Frontal cortex (tissue), 4 donors: Measurements from ENCODE around the gene ATP6V1G3. TPM values are rescaled to one million over a fixed set of nuclear protein-coding genes. Genes with fewer than 3 reads are reported as not detected.
"Not testable (repeated sequence)": the region's sequence is repeated elsewhere in the genome, so short reads cannot be mapped to it uniquely, and the experiment has no call there.

Source experiments
- DNase-seq, 2 donors: peaks; one replicate each; pipeline ENCODE4 v3.0.0; 2012; ENCODE audit warnings: low spot score in 2 of 2
- FAIRE-seq: peaks from 2 replicates; lab custom pipeline; 2012; peaks lifted over from hg19 to GRCh38; lab: Jason Lieb, UNC
- total RNA-seq: library from RNA; depleted of rRNA; stranded (reverse); fragments of >200 nt; gene quantifications from one replicate; pipeline ENCODE4 v1.2.3, GENCODE V29; 2014
- donor health status: control.
- donor health status: control.
- donor health status: control.

The ATP6V1G3 gene
- not detected for total RNA-seq

DNA sequence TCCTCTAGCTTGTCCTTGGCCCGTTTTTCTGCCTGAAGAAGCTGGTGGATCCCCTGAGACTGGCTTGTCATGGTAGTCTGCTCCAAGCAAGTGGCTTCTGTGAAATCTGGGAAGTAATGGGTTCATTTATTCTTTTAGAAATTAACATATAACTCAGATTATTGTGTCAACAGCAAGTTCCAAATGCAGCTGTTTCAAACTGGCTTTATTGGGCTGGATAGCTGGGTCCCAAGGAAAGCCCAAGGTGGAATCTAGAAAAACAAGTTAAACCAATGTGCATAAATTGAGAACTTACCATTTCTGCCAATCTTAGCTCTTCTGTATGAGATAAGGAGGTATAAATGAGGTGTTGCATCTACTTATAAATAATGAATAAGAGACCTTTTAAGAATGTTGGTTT is at the start of gene ATP6V1G3:
TSS of gene ATP6V1G3 (minus strand) at position 101 of the 400 bp plus-strand sequence. CDS start at position 71, 30 bp downstream.
- FAIRE-seq, result no peak

DNA sequence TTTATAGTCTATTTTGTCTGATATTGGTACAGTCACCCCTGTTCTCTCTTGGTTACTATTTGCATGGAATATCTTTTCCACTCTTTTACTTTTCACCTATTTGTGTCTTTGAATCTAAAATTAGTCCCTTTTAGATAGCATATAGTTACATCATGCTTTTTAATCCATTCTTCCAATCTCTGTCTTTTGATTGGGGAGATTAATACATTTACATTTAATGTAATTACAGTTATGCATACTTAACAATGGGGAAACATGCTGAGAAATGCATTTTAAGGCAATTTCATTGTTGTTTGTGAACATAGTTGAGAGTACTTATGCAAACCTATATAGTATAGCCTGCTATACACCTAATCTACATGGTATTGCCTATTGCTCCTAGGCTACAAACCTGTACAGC is 48.4 kb upstream of the ATP6V1G3 start:
- no peak for FAIRE-seq

More for the DNA sequence above, at the start of gene ATP6V1G3:
- no peak for DNase-seq

DNA sequence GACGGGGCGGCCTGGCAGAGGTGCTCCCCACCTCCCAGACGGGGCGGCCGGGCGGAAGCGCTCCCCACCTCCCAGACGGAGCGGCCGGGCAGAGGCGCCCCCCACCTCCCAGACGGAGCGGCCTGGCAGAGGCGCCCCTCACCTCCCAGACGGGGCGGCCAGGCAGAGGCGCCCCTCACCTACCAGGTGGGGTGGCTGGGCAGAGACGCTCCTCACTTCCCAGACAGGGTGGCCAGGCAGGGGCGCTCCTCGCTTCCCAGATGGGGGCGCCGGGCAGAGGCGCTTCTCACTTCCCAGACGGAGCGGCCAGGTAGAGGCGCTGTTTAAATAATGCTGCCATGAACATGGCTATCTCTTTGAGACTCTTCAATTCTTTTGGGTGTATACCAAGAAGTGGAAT is 43.7 kb upstream of the ATP6V1G3 start:
- no peak for FAIRE-seq
- no peak for DNase-seq

More for the DNA sequence above, 48.4 kb upstream of the ATP6V1G3 start:
- no peak for DNase-seq

DNA sequence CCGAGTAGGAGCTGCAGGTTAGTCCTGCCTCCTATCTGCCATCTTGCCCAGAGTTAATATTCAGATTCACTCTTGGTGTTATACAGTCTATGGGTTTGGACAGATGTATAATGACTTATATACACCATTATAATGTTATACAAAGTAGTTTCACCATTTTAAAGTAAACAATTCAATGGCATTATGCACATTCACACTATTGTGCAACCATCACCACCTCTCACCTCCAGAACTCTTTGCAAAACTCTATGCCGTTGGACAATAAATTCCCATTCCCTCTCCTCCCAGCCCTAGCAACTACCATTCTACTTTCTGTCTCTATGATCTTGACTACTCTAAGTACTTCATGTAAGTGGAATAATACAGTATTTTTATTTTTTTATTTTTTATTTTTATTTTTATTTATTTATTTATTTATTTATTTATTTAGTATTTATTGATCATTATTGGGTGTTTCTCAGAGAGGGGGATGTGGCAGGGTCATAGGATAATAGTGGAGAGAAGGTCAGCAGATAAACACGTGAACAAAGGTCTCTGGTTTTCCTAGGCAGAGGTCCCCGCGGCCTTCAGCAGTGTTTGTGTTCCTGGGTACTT is 42.8 kb upstream of the ATP6V1G3 start:
- FAIRE-seq, result not testable (repeated sequence)

GRCh38 chr1:198577444-198577843 is 37.0 kb upstream of the ATP6V1G3 start:
- FAIRE-seq (no peak), DNase-seq (no peak)

More for the DNA sequence above, 42.8 kb upstream of the ATP6V1G3 start:
- not testable (repeated sequence) for DNase-seq

DNA sequence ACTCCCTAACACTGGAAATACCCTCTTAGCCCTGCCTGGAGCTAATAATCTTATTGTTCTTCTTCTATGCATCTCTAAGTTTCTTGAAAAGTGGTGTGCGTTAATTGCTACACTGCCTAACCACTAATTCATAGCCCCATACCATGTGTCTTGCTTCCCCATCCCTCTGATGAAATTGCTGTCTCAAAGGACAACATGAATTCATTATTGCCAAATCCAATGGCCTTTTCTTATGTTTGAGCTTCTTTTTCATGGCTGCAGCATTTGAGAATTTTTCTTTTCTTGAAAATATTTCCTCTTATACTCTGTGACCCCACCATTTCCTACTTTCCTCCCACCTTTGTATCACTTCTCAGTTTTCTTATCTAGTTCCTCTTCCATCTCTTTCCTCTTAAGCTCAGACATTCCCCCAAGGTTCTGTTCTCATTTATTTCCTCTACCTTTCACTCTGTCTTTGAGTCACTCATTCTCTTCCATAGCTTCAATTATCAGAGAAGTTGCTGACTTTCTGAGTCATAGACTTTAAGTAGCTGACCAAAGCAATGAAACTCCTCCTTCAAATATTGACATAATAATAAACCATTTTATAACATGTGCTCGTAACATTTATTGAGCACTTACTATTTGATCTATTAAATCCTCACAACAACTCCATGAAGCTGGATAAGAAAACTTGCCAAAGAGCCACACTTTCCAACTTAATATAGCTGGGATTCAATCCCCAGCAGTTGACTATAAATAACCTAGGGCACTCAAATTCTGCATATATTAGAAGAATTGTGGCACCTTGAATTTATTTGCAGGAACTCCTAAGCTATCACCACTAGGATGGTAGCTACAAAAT is 35.5 kb upstream of the ATP6V1G3 start:
- DNase-seq (no peak), FAIRE-seq (no peak)

DNA sequence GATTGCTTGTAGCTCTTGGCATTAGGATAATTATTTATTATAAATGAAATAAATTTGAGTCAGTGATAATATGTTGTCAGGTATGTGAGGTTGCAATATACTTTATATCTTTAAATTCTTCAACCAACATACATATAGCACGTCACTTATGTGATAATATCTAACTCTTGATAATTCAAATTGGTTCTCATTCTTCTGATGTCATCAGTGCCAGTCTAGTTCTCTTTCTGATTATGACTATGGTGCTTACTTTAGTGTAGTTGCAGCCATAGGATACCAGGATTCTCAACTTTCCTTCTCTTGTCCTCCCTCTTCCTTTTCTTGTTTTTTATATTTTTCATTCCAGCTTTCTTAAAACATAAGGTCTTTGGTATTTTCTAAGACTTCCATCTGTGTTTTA is 34.8 kb upstream of the ATP6V1G3 start:
- no peak for DNase-seq
- no peak for FAIRE-seq

GRCh38 chr1:198574325-198574724 is 33.8 kb upstream of the ATP6V1G3 start:
- FAIRE-seq (no peak), DNase-seq (no peak)

GRCh38 chr1:198564716-198565115 is 24.2 kb upstream of the ATP6V1G3 start:
- DNase-seq, result no peak
- no peak for FAIRE-seq

DNA sequence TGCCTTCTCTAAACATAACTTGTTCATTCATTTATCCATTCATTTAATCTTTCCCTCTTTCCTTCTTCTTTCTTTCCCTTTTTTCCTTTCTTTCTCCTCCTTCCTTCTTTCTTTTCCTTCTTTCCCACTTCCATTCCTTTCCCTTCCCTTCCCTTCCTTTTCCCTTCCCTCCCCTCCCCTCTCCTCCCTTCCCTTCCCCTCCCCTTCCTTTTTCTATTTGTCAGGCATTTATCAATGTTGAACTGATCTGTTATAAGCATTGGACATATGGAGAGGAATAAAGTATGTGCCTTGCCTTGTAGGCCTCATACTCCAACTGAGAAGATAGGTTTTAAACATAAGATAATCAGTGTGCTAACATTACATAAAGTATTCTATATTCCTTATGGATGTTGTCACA is 23.7 kb upstream of the ATP6V1G3 start:
- FAIRE-seq (no peak), DNase-seq (no peak)

DNA sequence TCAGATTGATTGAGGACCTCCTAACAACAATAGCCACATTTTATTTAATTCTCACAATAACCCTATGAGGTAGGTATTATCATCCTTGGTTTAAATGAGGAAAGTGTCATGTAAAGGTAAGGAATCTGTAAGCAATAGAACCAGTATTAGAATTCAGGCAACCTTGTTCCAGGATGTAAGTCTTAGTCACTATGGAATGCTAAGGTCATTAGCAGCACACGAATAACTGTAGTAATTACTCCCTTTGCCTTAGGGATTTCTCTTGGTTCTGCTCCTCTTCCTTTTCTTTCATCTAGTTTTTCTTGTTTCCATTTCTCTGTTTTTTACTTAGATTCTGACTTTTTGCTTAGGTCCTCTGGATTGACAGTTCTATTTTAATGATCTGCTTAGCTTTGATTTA is 23.1 kb upstream of the ATP6V1G3 start:
- FAIRE-seq, result no peak
- DNase-seq, result no peak

DNA sequence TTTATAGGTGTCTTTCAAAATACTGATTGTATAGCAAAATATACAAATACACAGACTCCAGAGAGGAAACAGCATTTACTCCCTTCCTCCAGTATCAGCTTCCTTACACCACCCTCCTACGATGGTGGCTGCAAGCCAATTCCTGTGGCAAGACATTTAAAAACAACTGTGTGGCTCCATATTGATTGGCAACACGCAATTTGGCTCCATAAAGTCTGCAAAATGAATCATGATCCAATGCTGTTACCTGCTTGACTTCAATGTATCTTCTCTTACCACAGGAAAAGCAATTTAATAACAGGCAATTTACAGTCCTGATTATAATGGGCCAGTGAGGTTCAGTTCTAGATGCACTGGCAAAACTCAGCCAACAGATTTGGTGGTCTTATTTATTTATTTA is 19.7 kb upstream of the ATP6V1G3 start:
- DNase-seq (no peak), FAIRE-seq (no peak)

DNA sequence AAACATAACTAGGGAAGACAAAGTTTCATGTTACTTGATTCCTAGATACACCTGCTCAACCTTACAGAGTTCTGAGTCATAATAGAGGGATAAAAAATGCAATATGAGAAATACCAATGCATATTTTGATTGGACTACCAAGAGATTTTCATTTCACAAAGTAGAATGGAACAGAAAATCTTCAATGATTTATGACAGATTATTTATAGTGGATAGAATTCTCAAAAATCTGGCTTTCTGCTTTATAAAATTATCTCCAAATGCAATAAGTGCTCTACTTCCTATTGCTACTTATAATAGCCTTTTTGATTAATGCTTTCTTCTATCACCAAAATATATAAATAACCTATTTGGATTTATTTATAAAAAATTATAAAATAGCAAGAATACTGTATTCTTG is 18.9 kb upstream of the ATP6V1G3 start:
- DNase-seq (no peak), FAIRE-seq (no peak)

- FAIRE-seq (no peak), DNase-seq (no peak)
These were observed 17.9 kb upstream of the ATP6V1G3 start for GRCh38 chr1:198558402-198558801.

DNA sequence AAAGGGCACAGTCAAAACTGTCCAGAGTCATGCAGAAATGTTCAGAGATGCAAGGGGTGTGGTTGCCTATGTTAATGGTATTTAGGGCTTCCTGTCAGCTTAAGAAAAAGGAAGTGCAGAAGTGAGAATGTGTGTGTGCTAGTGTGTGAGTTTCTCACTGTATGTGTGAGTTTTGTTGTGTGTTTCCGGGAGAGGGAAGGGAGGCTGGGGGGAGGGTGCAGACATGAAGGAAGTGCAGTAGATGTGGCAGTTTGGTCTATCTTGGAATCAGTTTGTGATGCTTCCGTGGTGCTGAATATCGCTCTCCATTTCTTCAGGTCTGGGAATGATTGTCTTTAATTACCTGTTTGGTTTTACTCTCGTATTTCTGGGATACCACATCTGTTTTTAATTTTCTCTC is 16.5 kb upstream of the ATP6V1G3 start:
- no peak for FAIRE-seq
- DNase-seq, result no peak

DNA sequence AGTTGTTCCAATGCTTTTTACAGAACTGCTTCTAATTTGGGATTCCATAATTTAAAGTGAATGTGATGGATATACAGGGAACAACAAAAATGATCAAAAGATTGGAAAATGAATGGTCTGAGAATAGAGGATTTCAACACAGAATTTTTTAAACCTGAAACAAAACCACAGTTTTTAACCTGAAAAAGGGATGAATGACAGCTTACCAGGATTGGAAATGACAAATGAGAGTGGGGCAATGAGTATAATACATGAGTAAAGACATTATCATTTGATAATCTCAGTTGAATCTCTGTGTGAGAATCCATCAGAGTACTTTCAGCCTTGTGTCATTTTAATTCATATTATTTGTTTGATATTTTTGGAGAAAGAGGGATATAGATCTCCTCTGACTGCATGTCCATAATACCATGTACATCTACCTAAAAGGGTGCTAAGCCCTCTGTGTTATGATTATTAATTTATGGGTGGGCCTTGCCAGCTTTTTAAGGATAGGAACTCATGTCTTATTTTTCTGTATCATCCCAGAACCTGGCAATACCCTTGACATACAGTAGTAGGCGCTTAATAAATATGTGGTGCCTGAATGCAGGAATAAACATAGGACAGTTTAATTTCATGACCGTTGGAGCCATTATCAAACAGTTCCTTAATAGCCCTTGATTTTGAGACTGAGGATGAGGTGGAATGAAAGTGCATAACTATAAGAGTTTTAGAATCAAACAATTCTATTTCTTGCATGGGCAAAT is 12.4 kb upstream of the ATP6V1G3 start:
- DNase-seq, result no peak
- no peak for FAIRE-seq

- no peak for FAIRE-seq
- no peak for DNase-seq
These were observed 10.6 kb upstream of the ATP6V1G3 start for GRCh38 chr1:198550941-198551524.

DNA sequence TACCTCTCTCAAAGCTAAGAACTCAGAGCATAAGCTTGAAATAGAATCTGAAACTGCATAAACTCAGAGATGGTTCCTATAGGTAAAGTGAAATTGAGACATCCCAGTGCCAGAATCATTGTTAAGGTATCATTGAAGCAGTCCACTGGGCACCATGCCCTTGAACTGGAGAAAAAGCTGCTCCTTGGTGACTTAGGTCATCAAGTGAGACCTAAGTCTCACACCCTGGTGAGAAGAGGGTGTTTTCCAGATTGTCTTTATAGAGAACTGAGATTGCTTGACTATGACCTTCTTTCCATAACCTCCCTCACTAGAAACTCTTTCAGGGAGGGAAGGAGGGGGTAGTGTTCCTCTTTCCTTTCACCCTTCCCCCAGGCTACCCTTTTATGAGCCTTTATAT is 9.4 kb upstream of the ATP6V1G3 start:
- DNase-seq (no peak), FAIRE-seq (no peak)

DNA sequence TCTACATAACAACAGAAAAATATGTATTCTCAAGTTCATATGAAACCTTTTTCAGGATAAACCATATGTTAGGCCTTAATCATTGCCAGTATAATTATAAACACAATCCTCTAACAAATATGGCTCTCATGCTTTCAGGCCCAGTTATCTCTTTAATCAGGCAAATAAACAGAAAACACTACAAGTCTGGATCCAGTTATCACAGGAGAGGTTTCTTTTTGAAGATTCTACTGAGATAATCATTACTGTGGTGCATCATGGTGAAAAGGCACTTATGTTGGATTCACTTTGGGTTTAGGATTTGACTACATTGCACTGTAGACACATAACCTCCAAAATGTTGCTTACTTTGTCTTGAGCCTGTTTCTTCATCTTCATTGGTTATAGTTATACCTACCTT is 8.4 kb upstream of the ATP6V1G3 start:
- no peak for DNase-seq
- FAIRE-seq, result no peak

- no peak for FAIRE-seq
- no peak for DNase-seq
These were observed 4.7 kb upstream of the ATP6V1G3 start for GRCh38 chr1:198545156-198545555.
